Activated CD4-positive, alpha-beta T cell treated with anti-CD3 and anti-CD28 coated beads, Interleukin-2, amount 50 U/mL, for 16 hours (primary cell): ENCODE data around the gene AGBL1.
A peak's percentile ranks its signal among the peaks of the same experiment; 100 is the strongest.

Source experiments
- DNase-seq: peaks from one replicate; pipeline ENCODE4 v3.0.0-alpha.2; 2020

Gene AGBL1

GRCh38 chr15:86540840-86541467 is 461.3 kb downstream of the AGBL1 start:
- DNase-seq, result no peak

- no peak for DNase-seq
Measured at GRCh38 chr15:86541540-86541939, 461.9 kb downstream of the AGBL1 start.

- no peak for DNase-seq
Measured at GRCh38 chr15:86550075-86550474, 470.4 kb downstream of the AGBL1 start.

GRCh38 chr15:86553108-86553507 is 473.4 kb downstream of the AGBL1 start:
- DNase-seq, result no peak

- no peak for DNase-seq
Measured at GRCh38 chr15:86555098-86555497, 475.4 kb downstream of the AGBL1 start.

GRCh38 chr15:86555939-86556338 is 476.3 kb downstream of the AGBL1 start:
- DNase-seq, result no peak

- DNase-seq, result no peak
Measured at GRCh38 chr15:86556396-86557017, 476.8 kb downstream of the AGBL1 start.

GRCh38 chr15:86557018-86557550 is 477.4 kb downstream of the AGBL1 start:
- no peak for DNase-seq

GRCh38 chr15:86558252-86558651 is 478.6 kb downstream of the AGBL1 start:
- DNase-seq, result no peak

- no peak for DNase-seq
Measured at GRCh38 chr15:86558686-86559085, 479.0 kb downstream of the AGBL1 start.

- no peak for DNase-seq
Measured at GRCh38 chr15:86568378-86568777, 488.7 kb downstream of the AGBL1 start.

GRCh38 chr15:86570738-86571137 is 491.1 kb downstream of the AGBL1 start:
- DNase-seq, result no peak

- no peak for DNase-seq
Measured at GRCh38 chr15:86571873-86572272, 492.2 kb downstream of the AGBL1 start.

GRCh38 chr15:86572368-86572841 is 492.7 kb downstream of the AGBL1 start:
- no peak for DNase-seq

GRCh38 chr15:86573476-86573875 is 493.8 kb downstream of the AGBL1 start:
- DNase-seq, result no peak

GRCh38 chr15:86588413-86588812 is 508.7 kb downstream of the AGBL1 start:
- DNase-seq, result no peak

- no peak for DNase-seq
Measured at GRCh38 chr15:86590461-86590860, 510.8 kb downstream of the AGBL1 start.

- DNase-seq, result no peak
Measured at GRCh38 chr15:86591158-86591557, 511.5 kb downstream of the AGBL1 start.

GRCh38 chr15:86591994-86592735 is 512.5 kb downstream of the AGBL1 start:
- DNase-seq, result no peak

GRCh38 chr15:86595741-86596140 is 516.1 kb downstream of the AGBL1 start:
- DNase-seq, result no peak

- no peak for DNase-seq
Measured at GRCh38 chr15:86603466-86603865, 523.8 kb downstream of the AGBL1 start.

GRCh38 chr15:86608461-86609205 is 529.0 kb downstream of the AGBL1 start:
- no peak for DNase-seq

GRCh38 chr15:86609275-86609674 is 529.6 kb downstream of the AGBL1 start:
- DNase-seq, result peak; percentile 0
